MCF 10A (cell line): ENCODE measurements around the gene MOK. TPM values are rescaled to one million over a fixed set of nuclear protein-coding genes. Genes with fewer than 3 reads are reported as not detected.

Source experiments
- BruUV-seq: library from RNA; stranded (reverse); fragments of 400-500 nt; replicated peaks from 2 replicates; lab custom pipeline; 2021; lab: Mats Ljungman, UMichigan
- CTCF ChIA-PET: fragments of 300-600 bp; sonication (Branson Sonifier 250); formaldehyde crosslinking; extraction: SDS; loops from one replicate; lab custom pipeline; 2021; ENCODE audit warnings: antibody characterized with exemption, inconsistent platforms; lab: Yijun Ruan, JAX
- POLR2A ChIA-PET: fragments of 300-600, 350-650 bp; sonication (Branson Sonifier 250); formaldehyde crosslinking; extraction: SDS; loops from one replicate; lab custom pipeline; 2020; ENCODE audit warnings: antibody characterized with exemption, inconsistent platforms; lab: Yijun Ruan, JAX
- DNase-seq: peaks from one replicate; pipeline ENCODE4 v3.0.0-alpha.2; 2018; ENCODE audit not compliant: unreplicated experiment
- H3K27ac Mint-ChIP-seq: one replicate; pipeline ENCODE4 v1.8.0; 2022; ENCODE audit warnings: mild to moderate bottlenecking, low read depth, mixed read lengths; ENCODE audit not compliant: unreplicated experiment
- H3K27me3 Mint-ChIP-seq: one replicate; pipeline ENCODE4 v1.8.0; 2022; ENCODE audit warnings: mixed read lengths; ENCODE audit not compliant: insufficient read depth, unreplicated experiment
- H3K36me3 Mint-ChIP-seq: one replicate; pipeline ENCODE4 v1.8.0; 2022; ENCODE audit warnings: mild to moderate bottlenecking, moderate library complexity, mixed read lengths; ENCODE audit not compliant: insufficient read depth, unreplicated experiment
- H3K4me1 Mint-ChIP-seq: one replicate; pipeline ENCODE4 v1.8.0; 2022; ENCODE audit warnings: mixed read lengths; ENCODE audit not compliant: insufficient read depth, unreplicated experiment
- H3K4me3 Mint-ChIP-seq: one replicate; pipeline ENCODE4 v1.8.0; 2022; ENCODE audit warnings: mild to moderate bottlenecking, moderate library complexity, mixed read lengths; ENCODE audit not compliant: unreplicated experiment
- H3K9me3 Mint-ChIP-seq: one replicate; pipeline ENCODE4 v1.8.0; 2022; ENCODE audit warnings: mixed read lengths; ENCODE audit not compliant: unreplicated experiment
- CTCF ChIP-seq: fragments of 200-600 bp; IDR thresholded peaks from one replicate; pipeline ENCODE4 v1.8.0; 2022; ENCODE audit warnings: antibody characterized with exemption, mild to moderate bottlenecking; ENCODE audit not compliant: unreplicated experiment
- intact Hi-C: fragments of 100-400 bp; cut with micrococcal nuclease; formaldehyde crosslinking; loops from 2 replicates; pipeline ENCODE4 v1.14.1; 2022
- total RNA-seq: library from RNA; stranded (reverse); gene quantifications from 2 replicates; pipeline ENCODE4 v1.2.3, GENCODE V29; 2022

The MOK gene
- total RNA-seq, 1 experiment from 2014 or later: 98.9 TPM

GRCh38 chr14:102229071-102229738, 75.8 kb downstream of the MOK start:
- Mint-ChIP-seq H3K4me3 (no peak overlapping the region), H3K36me3 (peaks cover 26% of the 10 kb centered on the region), H3K9me3 (no peaks in the 10 kb centered on the region), H3K27me3 (no peaks in the 10 kb centered on the region), H3K27ac (no peak overlapping the region), H3K4me1 (no peaks in the 10 kb centered on the region)
- ChIA-PET POLR2A (no interaction called here), CTCF (interaction anchor here (1.2 kb wide), 1 partner anchor 85 kb away, joined by 4 read pairs; no protein-coding TSS in a partner anchor)
- intact Hi-C loops: no loop called here
- no peak for TF ChIP-seq CTCF
- BruUV-seq: TSS peak; percentile 27
- no peak for DNase-seq

GRCh38 chr14:102227184-102227964, 77.6 kb downstream of the MOK start:
- ChIA-PET POLR2A (no interaction called here), CTCF (no interaction called here)
- TF ChIP-seq CTCF: no peak
- no peaks in the 10 kb centered on the region for H3K9me3 Mint-ChIP-seq
- DNase-seq: no peak
- intact Hi-C loops: no loop called here
- H3K4me3 Mint-ChIP-seq: no peak overlapping the region
- no peak overlapping the region for H3K27ac Mint-ChIP-seq
- H3K4me1 Mint-ChIP-seq: no peaks in the 10 kb centered on the region
- H3K27me3 Mint-ChIP-seq: no peaks in the 10 kb centered on the region
- H3K36me3 Mint-ChIP-seq: peaks cover 34% of the 10 kb centered on the region
- BruUV-seq: no TSS peak

GRCh38 chr14:102226356-102227125, 78.4 kb downstream of the MOK start:
- no peak for DNase-seq
- CTCF ChIA-PET: no interaction called here
- Mint-ChIP-seq H3K4me1 (no peaks in the 10 kb centered on the region), H3K4me3 (no peak overlapping the region), H3K9me3 (no peaks in the 10 kb centered on the region), H3K36me3 (peaks cover 34% of the 10 kb centered on the region), H3K27ac (no peak overlapping the region), H3K27me3 (no peaks in the 10 kb centered on the region)
- no TSS peak for BruUV-seq
- TF ChIP-seq CTCF: no peak
- intact Hi-C loops: no loop called here
- POLR2A ChIA-PET: no interaction called here

- no peaks in the 10 kb centered on the region for H3K27me3 Mint-ChIP-seq
- H3K27ac Mint-ChIP-seq: no peak overlapping the region
Observed at GRCh38 chr14:102225936-102226335, 79.0 kb downstream of the MOK start.

More at GRCh38 chr14:102225936-102226335, 79.0 kb downstream of the MOK start:
- ChIA-PET CTCF (no interaction called here), POLR2A (no interaction called here)
- TF ChIP-seq CTCF: no peak
- DNase-seq: no peak
- intact Hi-C loops: no loop called here
- no TSS peak for BruUV-seq
- Mint-ChIP-seq H3K4me3 (no peak overlapping the region), H3K4me1 (no peaks in the 10 kb centered on the region), H3K36me3 (peaks cover 34% of the 10 kb centered on the region), H3K9me3 (no peaks in the 10 kb centered on the region)
